Measurements from ENCODE around the gene FEM1C.

The FEM1C gene

DNA sequence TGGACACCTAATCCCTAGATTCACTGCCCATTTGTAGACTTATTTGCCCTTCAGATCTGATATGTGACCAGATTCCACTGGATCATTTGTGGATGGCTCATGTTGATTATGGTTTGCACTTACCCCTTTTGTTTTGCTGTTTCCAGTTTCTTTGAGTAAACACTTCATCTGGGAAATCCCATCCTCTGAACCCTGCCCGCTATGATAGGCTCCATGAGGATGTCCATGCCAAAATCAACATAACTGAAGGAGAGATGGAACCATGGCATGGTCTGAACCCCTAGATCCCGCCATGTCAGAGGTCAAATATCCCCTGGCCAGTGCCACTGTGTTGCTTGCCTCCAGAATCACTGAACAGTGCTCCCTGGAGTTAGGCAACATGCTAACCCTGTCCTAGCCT, 11.7 kb upstream of the FEM1C start:
- DNase-seq = no peak

DNA sequence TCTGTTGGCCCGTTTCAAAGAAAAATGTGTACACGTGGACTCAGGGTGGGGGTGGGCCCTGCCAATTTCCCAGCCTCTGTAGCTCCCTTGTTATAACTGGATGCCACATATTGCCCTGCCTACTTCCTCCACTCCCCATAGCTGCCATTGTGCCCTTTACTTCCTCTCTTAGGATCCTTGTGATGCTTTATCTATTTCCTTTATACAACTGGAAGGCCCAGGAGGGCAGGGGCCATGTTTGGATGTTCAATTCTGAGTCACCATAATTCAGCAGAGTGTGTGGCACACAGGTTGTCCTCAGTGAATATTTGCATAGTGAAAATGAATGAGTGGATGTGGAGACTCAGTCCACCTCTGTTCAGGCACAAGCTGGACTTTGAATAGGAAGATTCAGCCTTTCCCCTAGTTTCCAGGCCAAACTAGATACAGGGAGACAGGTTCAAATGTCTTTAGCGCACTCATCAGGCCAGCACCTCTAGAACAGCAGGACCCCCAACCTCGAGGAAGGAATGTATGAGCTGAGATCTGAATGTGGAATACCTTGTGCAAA, 10.6 kb upstream of the FEM1C start:
- DNase-seq = no peak

DNA sequence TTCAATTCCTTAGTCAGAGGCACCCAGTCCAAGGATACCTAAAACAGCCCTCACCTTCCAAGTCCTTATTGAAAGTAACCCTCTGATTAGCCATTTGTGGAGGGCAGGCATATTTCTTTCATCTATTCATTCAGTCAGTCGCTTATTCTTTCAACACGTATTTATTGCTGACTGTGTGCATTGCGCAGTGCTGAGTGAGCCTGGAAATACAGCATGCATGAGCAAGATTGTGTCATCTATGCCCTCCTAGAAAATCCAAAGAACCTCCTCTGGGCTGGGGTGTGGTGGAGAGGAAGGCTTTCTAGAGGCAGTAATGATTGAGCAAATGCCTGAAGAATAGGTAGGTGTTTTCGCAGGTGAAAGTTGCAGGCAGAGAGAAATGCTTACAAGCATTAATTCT, 8.5 kb upstream of the FEM1C start:
- no peak for DNase-seq

DNA sequence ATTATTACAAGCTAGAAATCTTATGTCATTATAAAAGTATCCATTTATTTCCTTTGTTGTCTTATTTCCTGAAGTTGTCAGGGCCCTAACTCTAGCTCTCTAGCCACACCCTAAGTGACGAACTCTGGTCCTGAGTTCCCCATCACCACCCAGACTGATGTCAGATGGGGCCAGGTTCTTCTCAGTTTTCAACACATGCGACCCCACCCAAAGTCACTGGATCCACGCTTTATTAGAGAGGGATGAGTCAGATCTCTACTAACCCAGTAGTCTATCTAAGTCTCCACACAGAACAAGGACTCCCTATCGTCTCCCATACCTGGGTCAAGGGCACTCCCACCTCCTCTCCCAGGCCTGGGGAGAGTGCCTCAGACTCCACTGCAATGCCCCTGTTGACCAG, 6.8 kb upstream of the FEM1C start:
- no peak for DNase-seq

DNA sequence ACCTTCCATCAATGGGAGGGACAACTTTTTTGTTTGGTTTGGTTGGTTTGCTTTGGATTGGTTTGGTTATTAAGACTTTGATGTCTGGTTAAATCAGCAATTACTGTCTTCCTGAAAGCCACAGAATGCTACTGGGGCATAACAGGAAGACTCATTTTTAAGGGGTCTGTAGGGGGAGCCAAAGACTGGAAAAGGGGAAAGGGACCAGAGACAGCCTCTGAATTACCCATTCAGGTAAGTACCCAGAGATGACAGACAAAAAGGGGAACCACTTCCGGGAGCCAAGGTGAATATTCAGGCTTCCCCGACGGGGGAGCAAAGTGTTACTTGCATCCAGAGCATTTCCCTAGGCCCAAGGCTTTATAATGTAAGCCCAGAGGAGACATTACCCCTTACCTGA, 4.6 kb upstream of the FEM1C start:
- DNase-seq = no peak

DNA sequence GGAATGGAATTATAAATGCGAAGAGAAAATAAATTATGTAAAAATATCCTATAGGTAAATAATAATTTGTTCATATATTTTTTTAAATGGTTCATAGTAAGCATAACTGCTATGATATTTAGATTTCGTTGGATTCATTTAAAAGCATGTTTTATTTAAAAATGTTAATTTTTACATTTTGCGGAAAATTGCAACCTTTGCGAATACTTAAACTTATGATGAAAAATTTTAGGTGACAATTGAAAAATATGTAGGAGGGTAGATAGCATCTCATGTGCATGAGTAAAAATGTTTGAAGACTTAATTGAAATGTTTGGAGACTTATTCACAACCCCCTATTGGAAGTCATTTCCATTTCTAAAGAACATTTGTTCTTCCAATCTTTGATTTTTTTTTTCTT, 4.1 kb upstream of the FEM1C start:
- no peak for DNase-seq

DNA sequence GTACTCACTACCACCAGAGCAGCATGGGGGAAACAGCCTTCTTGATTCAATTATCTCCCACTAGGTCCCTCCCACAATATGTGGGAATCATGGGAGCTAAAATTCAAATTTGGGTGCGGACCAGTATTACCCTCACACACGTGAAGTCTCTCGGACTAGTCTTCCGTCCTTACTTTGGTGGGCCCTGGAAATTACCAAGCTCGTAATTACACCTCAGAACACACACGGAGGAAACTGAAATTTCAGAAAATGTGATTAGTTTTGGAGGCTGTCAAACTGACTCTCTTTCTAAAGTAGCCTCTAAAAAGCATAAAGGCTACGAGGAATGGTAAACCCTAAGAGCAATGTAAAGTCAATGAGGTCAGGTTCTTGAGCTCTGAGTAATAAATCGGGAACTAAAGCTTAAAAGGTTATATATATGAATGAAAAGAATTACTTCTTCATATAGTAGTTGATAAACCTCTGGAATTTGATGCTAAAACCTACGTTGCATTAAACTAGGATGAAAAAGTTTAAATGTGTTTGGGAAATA, 842 bp upstream of the FEM1C start:
- no peak for DNase-seq

DNA sequence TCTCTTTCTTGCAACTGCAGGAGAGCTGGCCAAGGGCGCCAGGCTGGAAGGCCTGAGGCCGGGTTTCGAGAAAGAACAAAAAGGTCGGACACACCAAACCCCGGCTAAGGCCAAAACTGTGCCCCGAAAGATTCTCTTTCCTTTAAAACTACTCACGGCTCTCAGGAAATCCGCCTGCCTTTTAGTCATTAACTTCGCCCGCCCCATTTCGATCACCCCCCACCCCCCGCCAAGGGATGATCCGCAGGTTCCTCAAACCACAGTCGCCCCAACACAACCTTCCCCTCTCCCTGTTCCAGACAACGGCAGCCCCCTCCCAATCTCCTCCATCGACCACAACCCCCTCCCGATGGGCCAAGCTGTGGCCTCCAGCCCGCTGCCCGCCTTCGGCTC, 536 bp downstream of the FEM1C start:
- no peak for DNase-seq

DNA sequence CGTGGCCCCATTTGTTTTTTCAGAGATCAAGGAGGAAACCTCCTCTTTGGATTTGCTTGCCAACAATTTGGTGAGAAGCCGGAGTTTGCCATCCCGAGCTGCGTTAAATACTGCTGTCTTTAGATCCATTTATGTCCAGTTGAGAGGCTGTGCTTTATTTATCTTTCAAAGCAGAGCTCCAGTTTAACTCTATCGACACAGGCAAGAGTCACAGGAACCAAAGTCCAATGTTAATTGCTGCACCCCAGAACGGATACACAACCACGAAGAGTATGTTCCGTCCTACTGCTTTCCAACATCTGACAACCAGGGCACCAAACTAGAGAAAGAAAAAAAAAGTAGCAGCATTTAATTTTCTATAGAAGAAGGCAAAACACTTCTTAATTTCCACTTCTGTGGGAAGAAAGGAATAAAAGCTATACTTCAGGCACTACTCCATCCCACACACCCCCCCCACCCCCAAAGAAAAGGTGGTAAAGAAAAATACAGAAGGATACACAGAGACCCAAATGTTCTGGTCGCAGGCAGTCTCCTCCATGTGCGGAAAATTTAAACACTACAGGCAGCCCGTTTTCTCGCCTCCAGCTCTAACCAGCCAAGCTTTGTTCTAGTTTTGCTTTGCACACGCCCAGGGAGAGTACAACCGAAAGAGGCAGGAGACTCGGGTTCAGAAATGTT, 1.1 kb downstream of the FEM1C start:
- DNase-seq = no peak

DNA sequence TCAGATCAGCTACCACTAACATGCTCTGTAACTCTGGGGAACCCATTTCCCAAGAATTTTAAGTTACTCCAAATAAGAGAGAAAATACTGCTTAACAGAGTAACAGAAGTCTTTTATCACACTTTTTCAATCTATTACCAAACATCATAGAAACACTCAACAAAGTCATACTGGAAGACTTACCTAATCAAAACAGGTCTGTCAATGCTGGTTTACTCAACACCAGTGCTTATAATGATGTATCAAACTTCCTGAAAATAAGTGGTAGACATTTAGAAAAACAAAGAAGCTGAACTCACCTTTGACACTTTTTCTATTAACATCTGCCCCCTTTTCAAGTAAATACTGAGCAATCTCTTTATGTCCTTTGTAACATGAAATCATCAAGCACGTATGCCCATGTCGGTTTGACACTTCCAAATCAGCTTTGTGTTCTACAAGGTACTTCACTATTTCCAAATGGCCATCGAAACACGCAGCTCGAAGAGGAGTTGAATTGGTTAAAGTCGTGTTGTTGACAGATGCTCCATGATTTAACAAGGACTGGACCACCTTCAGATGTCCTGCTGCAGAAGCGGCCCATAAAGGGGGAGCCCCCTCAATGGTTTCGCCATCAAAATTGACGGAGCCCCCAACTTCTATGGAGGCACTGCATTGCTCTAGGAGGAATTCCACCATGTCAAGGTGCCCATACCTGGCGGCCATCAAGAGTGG, 1.8 kb downstream of the FEM1C start:
- no peak for DNase-seq

DNA sequence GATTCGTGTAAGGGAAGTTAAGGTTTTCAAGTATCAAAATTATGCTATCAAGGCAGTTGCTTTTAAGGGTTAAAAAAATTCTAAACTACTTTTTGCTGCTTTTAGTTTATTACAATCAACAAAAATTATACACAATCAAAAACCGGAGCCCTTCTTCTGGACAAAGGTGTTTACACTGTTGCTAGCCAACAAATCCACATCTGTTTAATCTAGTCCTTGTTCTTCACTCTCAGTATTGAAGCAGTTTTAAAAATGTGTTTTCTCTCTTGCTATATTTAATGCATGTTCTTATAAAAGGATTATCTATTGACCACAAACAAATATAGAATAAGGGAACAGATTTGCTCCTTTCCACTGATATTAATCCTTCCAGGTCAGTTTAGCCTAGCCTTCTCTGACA, 2.5 kb downstream of the FEM1C start:
- DNase-seq = no peak

DNA sequence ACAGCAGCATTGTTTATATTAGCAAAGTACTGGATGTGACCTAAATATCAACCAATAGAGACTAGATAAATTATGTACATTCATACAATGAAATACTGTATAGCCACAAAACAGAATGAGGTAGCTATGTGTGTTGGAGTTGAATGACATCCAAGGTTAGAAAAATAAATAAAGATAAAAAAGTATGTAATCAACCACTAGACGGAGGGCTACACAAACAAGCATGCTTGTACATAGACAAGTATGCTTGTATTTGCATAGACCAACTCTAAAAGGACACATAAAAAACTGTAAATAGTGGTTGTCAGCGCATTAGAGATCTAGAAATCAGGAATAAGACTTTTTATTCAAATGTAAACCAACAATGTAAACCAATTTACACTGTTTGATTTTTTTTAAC, 3.0 kb downstream of the FEM1C start:
- no peak for DNase-seq

DNA sequence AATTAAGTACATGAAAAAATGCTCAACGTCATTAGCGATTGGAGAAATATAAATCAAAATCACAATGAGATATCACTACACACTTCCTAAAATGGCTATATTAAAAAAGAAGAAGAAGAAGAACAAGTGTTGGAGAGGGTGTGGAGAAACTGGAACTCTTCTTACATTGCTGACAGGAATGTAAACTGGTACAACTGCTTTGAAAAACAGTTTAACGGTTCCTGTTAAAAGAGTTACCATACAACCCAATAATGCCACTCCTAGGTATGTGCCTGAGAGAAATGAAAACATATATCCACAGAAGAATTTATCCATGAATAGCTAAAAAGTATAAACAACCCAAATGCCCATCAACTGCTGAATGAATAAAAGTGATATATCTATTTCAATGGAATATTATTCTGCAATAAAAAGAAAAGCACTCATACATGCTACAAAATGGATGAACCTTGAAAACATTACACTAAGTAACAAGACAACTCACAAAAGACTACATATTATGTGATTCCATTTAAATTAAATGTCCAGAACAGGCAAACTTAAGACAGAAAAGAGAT, 9.0 kb downstream of the FEM1C start:
- DNase-seq = no peak

DNA sequence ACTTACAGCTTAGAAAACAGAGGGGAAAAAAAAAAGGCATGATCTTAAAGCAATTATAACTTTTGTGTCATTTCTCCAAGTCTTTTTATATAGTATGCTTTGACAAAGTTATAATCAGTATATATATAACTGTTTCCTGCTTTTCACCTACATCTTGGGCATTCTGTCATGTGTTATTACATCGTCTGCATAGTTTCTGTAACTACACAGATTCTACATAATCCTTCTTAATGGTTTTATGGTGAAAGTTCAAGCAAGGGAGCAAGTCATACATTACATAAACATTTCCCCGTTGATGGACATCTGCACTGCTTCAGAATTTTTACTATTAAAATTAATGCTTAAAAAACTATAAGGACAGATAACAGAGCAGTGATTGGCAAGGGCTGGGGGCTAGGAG, 12.1 kb downstream of the FEM1C start:
- no peak for DNase-seq

DNA sequence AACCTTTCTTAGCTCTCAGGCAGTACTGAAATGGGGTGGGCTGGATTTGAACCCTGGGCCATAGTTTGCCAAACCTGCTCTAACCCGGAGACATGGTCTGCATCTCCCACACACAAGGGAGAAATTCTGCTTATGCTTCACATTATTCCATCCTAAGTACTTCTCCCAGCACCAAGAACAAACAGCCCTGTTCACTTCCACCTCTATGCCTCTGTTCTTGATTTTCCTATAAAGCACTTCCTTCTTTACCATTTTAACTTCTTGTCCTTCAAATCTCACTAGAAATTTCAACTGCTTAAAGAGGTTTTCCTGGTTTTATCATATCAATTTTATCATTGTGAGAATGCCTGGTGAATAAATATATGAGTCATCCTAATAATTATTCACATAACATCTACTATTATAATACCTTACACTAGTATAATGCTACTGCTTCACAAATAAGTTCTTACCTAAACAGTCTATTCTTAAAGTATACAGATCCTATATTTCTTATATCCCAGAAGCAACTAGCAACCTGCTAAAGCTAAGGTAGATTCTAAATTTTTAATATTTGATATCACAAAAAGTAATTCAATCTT, 12.7 kb downstream of the FEM1C start:
- DNase-seq = no peak

DNA sequence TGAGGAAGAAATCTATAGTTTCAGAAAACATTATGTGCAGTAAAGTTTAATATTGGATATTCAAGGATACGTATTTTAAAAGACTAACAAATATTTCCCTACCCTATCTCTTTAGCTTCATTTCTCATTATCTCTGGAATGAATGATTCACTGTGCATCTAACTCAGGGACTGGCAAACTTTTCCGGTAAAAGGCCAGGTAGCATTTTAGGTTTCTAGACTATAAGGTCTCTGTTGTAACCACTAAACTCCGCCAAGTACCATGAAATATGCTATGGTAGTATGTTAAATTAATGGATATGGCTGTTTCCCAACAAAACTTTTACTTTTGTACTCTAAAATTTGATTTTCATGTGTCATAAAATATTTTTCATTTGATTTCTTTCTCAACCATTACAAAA, 13.2 kb downstream of the FEM1C start:
- no peak for DNase-seq

DNA sequence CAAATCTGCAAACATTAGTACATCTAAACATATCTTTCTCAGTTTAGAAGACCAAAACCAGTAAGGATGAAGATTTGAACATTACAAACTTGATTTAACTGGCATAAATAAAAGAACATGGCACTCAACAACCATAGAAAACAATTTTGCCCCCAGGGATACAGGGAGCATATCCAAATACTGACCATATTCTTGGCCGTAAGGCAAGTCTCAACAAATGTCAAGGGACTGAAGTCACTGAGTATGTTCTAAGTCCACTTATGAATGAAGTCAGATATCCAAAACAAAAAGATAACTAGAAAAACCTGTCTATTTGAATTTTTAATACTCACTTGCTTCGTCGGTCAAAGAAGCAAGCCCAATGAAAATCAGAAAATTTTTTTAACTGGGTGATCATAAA, 14.1 kb downstream of the FEM1C start:
- DNase-seq = no peak

DNA sequence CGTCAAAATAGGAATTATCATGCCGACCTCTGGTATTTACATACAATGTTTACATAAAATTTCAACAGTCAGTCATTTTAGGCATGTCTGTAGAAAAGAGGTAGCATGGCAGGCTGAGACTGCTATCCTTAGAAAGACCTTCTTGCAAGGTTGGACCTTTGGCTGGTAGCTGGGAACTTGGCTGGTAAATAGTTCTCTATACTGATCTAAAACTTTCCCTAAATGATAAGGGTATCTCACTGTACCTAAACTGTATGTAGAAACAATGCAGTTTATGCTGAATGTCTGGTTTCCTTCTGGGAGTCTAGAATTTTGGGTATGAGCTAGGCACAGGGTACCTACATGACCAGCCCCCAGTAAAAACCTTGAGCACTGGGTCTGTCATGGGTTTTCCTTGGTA, 18.0 kb downstream of the FEM1C start:
- DNase-seq = no peak

DNA sequence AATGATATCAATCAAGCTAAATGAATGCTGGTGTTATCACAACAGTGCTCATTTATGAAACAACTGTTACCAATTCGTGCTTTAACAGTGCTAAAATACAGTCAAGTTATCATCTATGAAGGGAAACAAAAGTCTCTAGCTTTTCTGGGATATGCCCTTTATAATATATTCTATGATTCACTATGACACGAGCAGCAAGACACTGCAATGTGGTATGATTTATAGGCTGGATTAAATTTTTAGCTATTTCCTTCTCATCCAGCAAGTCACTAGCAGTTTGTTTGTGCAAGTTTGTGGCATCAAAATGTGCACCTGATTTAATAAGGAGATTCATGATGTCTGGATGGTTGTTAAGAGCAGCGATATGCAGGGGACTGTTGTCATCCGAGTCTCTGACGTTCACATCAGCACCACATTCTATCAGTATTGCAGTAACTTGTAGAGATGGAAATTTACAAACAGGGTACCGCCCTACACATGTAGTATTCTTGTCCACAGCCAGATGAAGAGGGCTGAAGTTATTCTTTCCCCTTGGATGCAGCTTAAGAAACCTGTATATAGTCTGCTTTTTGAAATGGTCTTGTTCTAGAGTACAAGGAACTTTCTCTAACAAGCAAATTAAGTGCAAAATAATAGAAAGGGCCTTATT, 20.3 kb downstream of the FEM1C start:
- no peak for DNase-seq

DNA sequence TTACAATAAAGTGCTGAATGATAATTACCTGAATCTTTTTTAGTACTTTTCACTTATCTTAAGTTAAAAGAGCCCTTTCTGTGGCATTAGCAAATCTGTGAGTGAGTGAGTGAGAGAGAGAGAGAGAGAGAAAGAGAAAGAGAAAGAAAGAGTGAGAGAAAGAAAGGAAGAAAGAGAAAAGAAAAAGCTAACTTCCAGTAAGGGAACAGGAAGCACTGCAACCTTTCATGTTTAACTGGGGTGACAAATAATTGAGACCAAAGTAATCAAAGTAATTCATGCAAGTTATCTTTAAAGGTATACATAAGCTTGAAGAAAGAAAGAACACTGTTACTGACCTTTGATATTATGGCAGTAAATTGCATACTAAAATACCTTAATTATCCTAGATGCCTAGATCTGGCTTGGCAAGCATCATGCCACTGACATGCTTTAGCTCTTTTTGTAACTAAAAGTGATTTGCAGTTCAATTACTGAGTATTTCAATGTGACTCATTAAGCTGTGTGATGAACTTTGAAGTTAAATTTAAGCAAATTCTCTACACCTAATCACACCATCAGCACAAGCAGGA, 21.7 kb downstream of the FEM1C start:
- no peak for DNase-seq

DNA sequence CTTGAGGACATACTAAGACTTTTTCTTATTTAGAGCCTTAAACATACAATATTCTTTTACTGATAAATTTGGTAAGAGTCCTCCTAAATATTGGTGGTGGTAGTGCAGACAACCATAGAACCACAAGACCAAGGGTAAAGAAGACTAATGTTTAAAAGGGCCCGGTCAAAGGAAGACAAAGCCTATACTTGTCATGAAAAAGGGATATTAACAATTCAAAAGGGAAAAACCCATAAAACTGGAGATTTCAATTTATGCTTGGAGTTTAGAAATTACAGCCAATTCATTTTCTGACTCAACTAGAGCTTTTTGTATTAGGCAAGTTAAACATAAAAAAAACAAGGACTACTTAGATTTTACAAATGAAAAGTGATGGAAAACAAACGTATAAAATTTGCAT, 24.4 kb downstream of the FEM1C start:
- DNase-seq = no peak

DNA sequence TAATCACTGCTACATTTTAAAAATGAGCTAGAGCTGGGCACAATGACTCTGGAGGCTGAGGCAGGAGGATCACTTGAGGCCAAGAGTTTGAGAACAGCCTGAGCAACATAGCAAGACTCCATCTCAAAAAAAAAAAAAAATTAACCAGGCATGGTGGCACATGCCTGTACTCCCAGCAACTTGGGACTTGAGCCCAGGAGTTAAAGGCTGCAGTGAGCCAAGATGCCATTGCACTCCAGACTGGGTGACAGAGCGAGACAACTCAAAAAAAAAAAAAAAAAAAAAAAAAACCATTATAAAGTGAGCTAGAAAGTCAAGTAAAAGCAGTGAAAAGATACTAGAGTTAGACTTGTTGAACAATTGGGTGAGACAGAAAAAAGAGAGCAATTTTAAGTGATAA, 28.2 kb downstream of the FEM1C start:
- no peak for DNase-seq

DNA sequence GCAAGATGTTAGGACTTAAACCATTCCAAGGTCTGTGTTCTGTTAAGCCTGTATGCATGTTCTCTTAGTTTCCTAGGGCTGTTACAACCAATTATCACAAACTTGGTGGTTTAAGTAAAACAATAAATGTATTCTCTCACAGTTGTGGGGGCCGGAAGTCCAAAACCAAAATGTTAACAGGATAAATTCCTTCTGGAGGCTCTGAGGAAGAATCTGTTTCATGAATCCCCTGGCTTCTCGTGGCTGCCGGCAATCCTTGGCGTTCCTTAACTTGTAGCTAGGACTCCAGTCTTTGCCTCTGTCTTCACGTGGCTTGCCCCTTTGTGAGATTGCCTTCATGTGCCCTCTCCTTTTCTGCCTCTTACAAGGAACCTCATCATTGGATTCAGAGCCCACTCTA, 30.4 kb downstream of the FEM1C start:
- no peak for DNase-seq
